K562 (cell line): Measurements from ENCODE around the gene APOM. TPM values are rescaled to one million over a fixed set of nuclear protein-coding genes. Genes with fewer than 3 reads are reported as not detected.
A peak's percentile ranks its signal among the peaks of the same experiment; 100 is the strongest.

Experiments
- ARID4B ChIP-seq: sonication (generic); formaldehyde crosslinking; IDR thresholded peaks from 2 replicates; pipeline ENCODE4 v1.8.0; 2022; ENCODE audit warnings: mild to moderate bottlenecking, missing genetic modification reagents
- CREM ChIP-seq: IDR thresholded peaks from 2 replicates; pipeline ENCODE4 v1.6.1; 2014; ENCODE audit warnings: antibody characterized with exemption, low read depth
- ELF4 ChIP-seq: fragments of 450-650 bp; formaldehyde crosslinking; IDR thresholded peaks from 2 replicates; pipeline ENCODE4 v1.4.0; 2022; ENCODE audit warnings: missing genetic modification characterization
- ELK3 ChIP-seq: fragments of 450-650 bp; formaldehyde crosslinking; IDR thresholded peaks from 2 replicates; pipeline ENCODE4 v1.4.0; 2020; ENCODE audit warnings: mild to moderate bottlenecking
- FUS ChIP-seq: fragments of 200-400 bp; formaldehyde crosslinking; optimal IDR thresholded peaks from 2 replicates; pipeline ENCODE3; 2017; ENCODE audit warnings: low read depth, low read length
- ILK ChIP-seq: fragments of 450-650 bp; IDR thresholded peaks from 2 replicates; pipeline ENCODE4 v1.6.1; 2016; ENCODE audit warnings: missing genetic modification characterization, low read depth, mild to moderate bottlenecking, missing compliant biosample characterization, moderate library complexity, borderline replicate concordance
- MTA2 ChIP-seq: fragments of 450-650 bp; IDR thresholded peaks from 2 replicates; pipeline ENCODE4 v1.6.1; 2016; ENCODE audit warnings: low read depth
- MYC ChIP-seq, 2 experiments: fragments of 250-450 bp in 1 of 2; sonication (Bioruptor Pico) in 1 of 2; IDR thresholded peaks; 2 replicates each; pipeline versions ENCODE4 v1.5.1 to v1.6.1; 2012 to 2021; ENCODE audit warnings: low read depth in 2 of 2, borderline replicate concordance in 1 of 2, improper control_type of control experiment in 1 of 2, low read length in 1 of 2, mild to moderate bottlenecking in 1 of 2, moderate library complexity in 1 of 2
- SMARCC2 ChIP-seq: fragments of 450-650 bp; IDR thresholded peaks from 2 replicates; pipeline ENCODE4 v1.6.1; 2017; ENCODE audit warnings: antibody characterized with exemption, moderate library complexity, mild to moderate bottlenecking, low read depth
- SRSF7 ChIP-seq: fragments of 200-400 bp; formaldehyde crosslinking; optimal IDR thresholded peaks from 2 replicates; pipeline ENCODE3; 2017; ENCODE audit warnings: mild to moderate bottlenecking, low read depth, low read length
- ZFP30 ChIP-seq: fragments of 250-450 bp; sonication (Bioruptor Pico); IDR thresholded peaks from 2 replicates; pipeline ENCODE4 v1.8.0; 2022; ENCODE audit warnings: moderate library complexity, mild to moderate bottlenecking, inconsistent platforms, borderline replicate concordance
- ZKSCAN3 ChIP-seq: fragments of 250-450 bp; sonication (Bioruptor Pico); IDR thresholded peaks from 2 replicates; pipeline ENCODE4 v1.4.0; 2020
- ZNF584 ChIP-seq: fragments of 200-800 bp; sonication (Bioruptor generic); IDR thresholded peaks from 2 replicates; pipeline ENCODE4 v1.6.1; 2016; ENCODE audit warnings: low read depth, mild to moderate bottlenecking, missing genetic modification characterization, missing compliant biosample characterization
- polyA plus RNA-seq, 8 experiments: library from polyadenylated mRNA; depleted of rRNA in 4 of 8; stranded (reverse) in 5 of 8; unstranded in 3 of 8; fragments of >200 nt; fragmentation: Nextera tagmentation in 2 of 8; fragmentation: Illumina TruSeq in 1 of 8; extraction: Ambion mirVana in 2 of 8; extraction: Trizol in 1 of 8; gene quantifications; 2 replicates each; pipeline versions ENCODE4 v1.2.1 to v1.2.3, GENCODE V29; 2011 to 2014; ENCODE audit warnings: inconsistent platforms in 1 of 8, missing spikeins in 1 of 8
- total RNA-seq, 7 experiments: library from RNA; depleted of rRNA in 6 of 7; stranded (reverse); fragments of >200 nt in 6 of 7; fragmentation: Illumina TruSeq in 2 of 7; extraction: Trizol in 2 of 7; gene quantifications; 2 replicates each; pipeline versions ENCODE4 v1.2.1 to v1.2.3, GENCODE V29; 2011 to 2021; ENCODE audit warnings: low replicate concordance in 1 of 7
- TF ChIP-seq, protein P1 (sequence below): sonication (generic); formaldehyde crosslinking; IDR thresholded peaks from 2 replicates; pipeline ENCODE4 v1.9.0; 2022; ENCODE audit warnings: mild to moderate bottlenecking, missing genetic modification reagents
- TF ChIP-seq, protein P2 (sequence below): fragments of 250-450 bp; sonication (Bioruptor Pico); IDR thresholded peaks from 2 replicates; pipeline ENCODE4 v1.8.0; 2022; ENCODE audit warnings: moderate library complexity, mild to moderate bottlenecking, inconsistent platforms
- TF ChIP-seq, protein P3 (sequence below): fragments of 250-450 bp; sonication (Bioruptor Pico); IDR thresholded peaks from 2 replicates; pipeline ENCODE4 v1.4.0; 2020; ENCODE audit warnings: mild to moderate bottlenecking, moderate library complexity

The APOM gene
- total and polyA plus RNA-seq, 9 of the 15 experiments (the other 6 are each of a cell fraction or from before 2014, with no cell fraction given): 5.7 to 24.3 (median 10.4) TPM

DNA sequence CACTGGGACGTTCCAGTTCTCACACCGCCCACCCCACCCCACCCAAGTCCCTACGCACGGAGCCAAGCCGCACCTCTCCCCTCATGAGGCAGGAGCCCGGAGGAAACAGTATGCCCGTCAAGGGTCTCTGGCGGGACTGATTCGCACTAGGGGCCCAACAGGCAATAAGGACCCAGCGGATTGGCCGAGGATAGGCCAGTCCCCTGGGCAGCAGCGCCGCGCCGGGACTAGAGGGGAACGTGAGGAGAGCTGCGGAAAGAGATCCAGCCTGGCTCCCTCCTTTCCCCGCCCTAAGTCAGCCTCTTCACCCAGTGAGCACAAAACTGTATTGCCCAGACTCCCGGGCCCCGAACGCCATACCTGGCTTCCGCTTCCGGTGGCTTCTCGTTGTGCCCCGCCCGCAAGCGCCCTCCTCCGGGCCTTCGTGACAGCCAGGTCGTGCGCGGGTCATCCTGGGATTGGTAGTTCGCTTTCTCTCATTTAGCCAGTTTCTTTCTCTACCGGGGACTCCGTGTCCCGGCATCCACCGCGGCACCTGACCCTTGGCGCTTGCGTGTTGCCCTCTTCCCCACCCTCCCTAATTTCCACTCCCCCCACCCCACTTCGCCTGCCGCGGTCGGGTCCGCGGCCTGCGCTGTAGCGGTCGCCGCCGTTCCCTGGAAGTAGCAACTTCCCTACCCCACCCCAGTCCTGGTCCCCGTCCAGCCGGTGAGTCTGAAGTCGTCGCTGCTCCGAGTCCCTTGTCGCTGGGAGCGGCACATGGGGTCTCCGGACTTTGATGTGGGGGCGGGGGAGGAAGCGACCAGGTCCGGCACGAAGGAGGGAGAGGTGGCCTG, 10.0 kb downstream of the APOM start, which contains the start of gene CSNK2B (continued):
- TF ChIP-seq, protein P1, sequence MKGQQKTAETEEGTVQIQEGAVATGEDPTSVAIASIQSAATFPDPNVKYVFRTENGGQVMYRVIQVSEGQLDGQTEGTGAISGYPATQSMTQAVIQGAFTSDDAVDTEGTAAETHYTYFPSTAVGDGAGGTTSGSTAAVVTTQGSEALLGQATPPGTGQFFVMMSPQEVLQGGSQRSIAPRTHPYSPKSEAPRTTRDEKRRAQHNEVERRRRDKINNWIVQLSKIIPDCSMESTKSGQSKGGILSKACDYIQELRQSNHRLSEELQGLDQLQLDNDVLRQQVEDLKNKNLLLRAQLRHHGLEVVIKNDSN (CRISPR knock-in tag): peak; percentile 87
- TF ChIP-seq ARID4B (CRISPR knock-in tag) (peak; percentile 30), ELK3 (CRISPR knock-in tag) (no peak), CREM (no peak), ELF4 (CRISPR knock-in tag) (peak; percentile 76; the same call in 1 of the 2 replicates), ILK (tag) (no peak), ZFP30 (CRISPR knock-in tag) (no peak), FUS (no peak), MTA2 (peak; percentile 79; the same call in 1 of the 2 replicates), ZNF584 (CRISPR knock-in tag) (no peak), SRSF7 (no peak), SMARCC2 (no peak; the same call in 1 of the 2 replicates), MYC (IDR thresholded peaks at IDR 0.05; ENCODE audit: low read depth, low read length) (peak; percentile 65), MYC (CRISPR knock-in tag; IDR thresholded peaks at IDR 0.05; ENCODE audit: borderline replicate concordance, low read depth) (no peak), ZKSCAN3 (CRISPR knock-in tag) (no peak)
- TF ChIP-seq, protein P2, sequence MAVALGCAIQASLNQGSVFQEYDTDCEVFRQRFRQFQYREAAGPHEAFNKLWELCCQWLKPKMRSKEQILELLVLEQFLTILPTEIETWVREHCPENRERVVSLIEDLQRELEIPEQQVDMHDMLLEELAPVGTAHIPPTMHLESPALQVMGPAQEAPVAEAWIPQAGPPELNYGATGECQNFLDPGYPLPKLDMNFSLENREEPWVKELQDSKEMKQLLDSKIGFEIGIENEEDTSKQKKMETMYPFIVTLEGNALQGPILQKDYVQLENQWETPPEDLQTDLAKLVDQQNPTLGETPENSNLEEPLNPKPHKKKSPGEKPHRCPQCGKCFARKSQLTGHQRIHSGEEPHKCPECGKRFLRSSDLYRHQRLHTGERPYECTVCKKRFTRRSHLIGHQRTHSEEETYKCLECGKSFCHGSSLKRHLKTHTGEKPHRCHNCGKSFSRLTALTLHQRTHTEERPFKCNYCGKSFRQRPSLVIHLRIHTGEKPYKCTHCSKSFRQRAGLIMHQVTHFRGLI (CRISPR knock-in tag): no peak
- TF ChIP-seq, protein P3, sequence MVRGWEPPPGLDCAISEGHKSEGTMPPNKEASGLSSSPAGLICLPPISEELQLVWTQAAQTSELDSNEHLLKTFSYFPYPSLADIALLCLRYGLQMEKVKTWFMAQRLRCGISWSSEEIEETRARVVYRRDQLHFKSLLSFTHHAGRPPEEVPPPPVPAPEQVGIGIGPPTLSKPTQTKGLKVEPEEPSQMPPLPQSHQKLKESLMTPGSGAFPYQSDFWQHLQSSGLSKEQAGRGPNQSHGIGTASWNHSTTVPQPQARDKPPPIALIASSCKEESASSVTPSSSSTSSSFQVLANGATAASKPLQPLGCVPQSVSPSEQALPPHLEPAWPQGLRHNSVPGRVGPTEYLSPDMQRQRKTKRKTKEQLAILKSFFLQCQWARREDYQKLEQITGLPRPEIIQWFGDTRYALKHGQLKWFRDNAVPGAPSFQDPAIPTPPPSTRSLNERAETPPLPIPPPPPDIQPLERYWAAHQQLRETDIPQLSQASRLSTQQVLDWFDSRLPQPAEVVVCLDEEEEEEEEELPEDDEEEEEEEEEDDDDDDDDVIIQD (CRISPR knock-in tag): no peak
